Hepatocyte (in vitro differentiated cells): ENCODE measurements around the gene ESAM. TPM values are rescaled to one million over a fixed set of nuclear protein-coding genes. Genes with fewer than 3 reads are reported as not detected.
A peak's percentile ranks its signal among the peaks of the same experiment; 100 is the strongest.

Source experiments
- DNase-seq: peaks from one replicate; pipeline ENCODE4 v3.0.0-alpha.2; 2016; ENCODE audit warnings: low spot score
- H2AFZ ChIP-seq: fragments of 200-600 bp; sonication (generic); 2 replicates; pipeline ENCODE4 v1.6.0; 2016; ENCODE audit warnings: antibody characterized with exemption, mild to moderate bottlenecking
- H3K27ac ChIP-seq: fragments of 200-600 bp; sonication (generic); 2 replicates; pipeline ENCODE4 v1.5.1; 2016; ENCODE audit warnings: mild to moderate bottlenecking
- H3K27me3 ChIP-seq: fragments of 200-600 bp; sonication (generic); 2 replicates; pipeline ENCODE4 v1.6.1; 2016
- H3K36me3 ChIP-seq: fragments of 200-600 bp; sonication (generic); replicated peaks from 2 replicates; pipeline ENCODE4 v1.5.1; 2016; ENCODE audit warnings: low read depth; ENCODE audit not compliant: insufficient read depth
- H3K4me1 ChIP-seq: fragments of 200-600 bp; sonication (generic); 2 replicates; pipeline ENCODE4 v1.5.1; 2016; ENCODE audit warnings: mild to moderate bottlenecking, moderate library complexity; ENCODE audit not compliant: insufficient read depth
- H3K4me2 ChIP-seq: fragments of 200-600 bp; sonication (generic); 2 replicates; pipeline ENCODE4 v1.6.0; 2016
- H3K4me3 ChIP-seq: fragments of 200-600 bp; sonication (generic); 2 replicates; pipeline ENCODE4 v1.5.1; 2016; ENCODE audit warnings: mild to moderate bottlenecking
- H3K79me2 ChIP-seq: fragments of 200-600 bp; sonication (generic); 2 replicates; pipeline ENCODE4 v1.6.0; 2017; ENCODE audit warnings: mild to moderate bottlenecking
- H3K9me2 ChIP-seq: fragments of 200-600 bp; sonication (generic); replicated peaks from 2 replicates; pipeline ENCODE4 v1.6.0; 2017; ENCODE audit warnings: mild to moderate bottlenecking; ENCODE audit not compliant: insufficient read depth
- H3K9me3 ChIP-seq: fragments of 200-600 bp; sonication (generic); 2 replicates; pipeline ENCODE4 v1.5.1; 2016; ENCODE audit warnings: low read depth, mild to moderate bottlenecking
- H4K20me1 ChIP-seq: fragments of 200-600 bp; sonication (generic); 2 replicates; pipeline ENCODE4 v1.6.0; 2016; ENCODE audit warnings: mild to moderate bottlenecking; ENCODE audit not compliant: insufficient read depth, poor library complexity, severe bottlenecking
- CTCF ChIP-seq: fragments of 200-600 bp; sonication (generic); IDR thresholded peaks from 2 replicates; pipeline ENCODE4 v1.5.1; 2016; ENCODE audit warnings: antibody characterized with exemption, mild to moderate bottlenecking; ENCODE audit not compliant: poor library complexity
- EZH2 ChIP-seq: fragments of 200-600 bp; sonication (generic); IDR thresholded peaks from 2 replicates; pipeline ENCODE4 v1.6.1; 2016; ENCODE audit warnings: antibody characterized with exemption, mild to moderate bottlenecking, borderline replicate concordance
- EZH2phosphoT487 ChIP-seq: fragments of 200-600 bp; sonication (generic); IDR thresholded peaks from one replicate; pipeline ENCODE4 v1.6.1; 2018; ENCODE audit warnings: antibody characterized with exemption, mild to moderate bottlenecking, low read depth, moderate library complexity; ENCODE audit not compliant: unreplicated experiment, severe bottlenecking
- WGBS: methylation state at CpG from one replicate; pipeline ENCODE4 v1.1.6; 2016; ENCODE audit warnings: low lambda C conversion rate; ENCODE audit errors: missing lambda C conversion rate; 5-methylcytosine and 5-hydroxymethylcytosine counted together
- polyA plus RNA-seq: library from polyadenylated mRNA; unstranded; fragments of >200 nt; fragmentation: Nextera tagmentation; extraction: Ambion mirVana; gene quantifications from 2 replicates; pipeline ENCODE4 v1.2.1, GENCODE V29; 2016
- total RNA-seq: library from RNA; depleted of rRNA; stranded (reverse); fragments of >200 nt; gene quantifications from 2 replicates; pipeline ENCODE4 v1.2.3, GENCODE V29; 2014

The ESAM gene
- total and polyA plus RNA-seq, 2 experiments from 2014 or later, result 3.6 to 3.9 TPM

- Histone ChIP-seq H3K27me3 (peaks cover 66% of the 10 kb centered on the region), H3K79me2 (no peaks in the 10 kb centered on the region), H4K20me1 (no peaks in the 10 kb centered on the region), H2AFZ (no peak within 1 kb of the TSS), H3K4me3 (no peak within 1 kb of the TSS), H3K9me2 (no peaks in the 10 kb centered on the region), H3K9me3 (no peaks in the 10 kb centered on the region), H3K36me3 (no peaks in the 10 kb centered on the region), H3K27ac (no peak within 1 kb of the TSS), H3K4me1 (peaks cover 7% of the 10 kb centered on the region), H3K4me2 (peak within 1 kb of the TSS; percentile 62)
- 43% methylated on average over 17 of the region's 42 CpGs for WGBS
- no peak for DNase-seq
- no peak for TF ChIP-seq CTCF
Observed at GRCh38 chr11:124751741-124752470, 10.2 kb downstream of the ESAM start, which contains the start of gene VSIG2. Gene VSIG2 (minus strand): TSS chr11:124752255. CDS start chr11:124752137, 118 bp downstream.

- H3K4me1 ChIP-seq, result peaks cover 7% of the 10 kb centered on the region
- no peaks in the 10 kb centered on the region for H4K20me1 ChIP-seq
- H3K4me2 ChIP-seq, result peak overlapping the region; percentile 62
- 74% methylated on average over 11 of the region's 11 CpGs for WGBS
- H3K27me3 ChIP-seq, result peaks cover 66% of the 10 kb centered on the region
- no peak overlapping the region for H2AFZ ChIP-seq
- no peaks in the 10 kb centered on the region for H3K9me2 ChIP-seq
- DNase-seq, result no peak
- H3K27ac ChIP-seq, result no peak overlapping the region
- H3K36me3 ChIP-seq, result no peaks in the 10 kb centered on the region
- no peaks in the 10 kb centered on the region for H3K9me3 ChIP-seq
- H3K4me3 ChIP-seq, result no peak overlapping the region
- no peaks in the 10 kb centered on the region for H3K79me2 ChIP-seq
- TF ChIP-seq CTCF (no peak), EZH2 (no peak), EZH2phosphoT487 (no peak)
Observed at GRCh38 chr11:124751391-124751740, 10.7 kb downstream of the ESAM start.

- Histone ChIP-seq H3K9me2 (no peaks in the 10 kb centered on the region), H4K20me1 (no peaks in the 10 kb centered on the region), H3K4me2 (no peak overlapping the region), H3K27ac (no peak overlapping the region), H3K4me3 (no peak overlapping the region), H3K9me3 (no peaks in the 10 kb centered on the region), H3K4me1 (peaks cover 7% of the 10 kb centered on the region), H3K36me3 (no peaks in the 10 kb centered on the region), H3K79me2 (no peaks in the 10 kb centered on the region), H2AFZ (no peak overlapping the region), H3K27me3 (peaks cover 73% of the 10 kb centered on the region)
- TF ChIP-seq CTCF, result no peak
- no peak for TF ChIP-seq EZH2
- no peak for TF ChIP-seq EZH2phosphoT487
- WGBS, result 96% methylated on average over 1 of the region's 1 CpG
- DNase-seq, result no peak
Observed at GRCh38 chr11:124749912-124750311, 12.2 kb downstream of the ESAM start.
